Dermis blood vessel endothelial cell (primary cell): Measurements from ENCODE around the gene UGT2B15. TPM values are rescaled to one million over a fixed set of nuclear protein-coding genes. Genes with fewer than 3 reads are reported as not detected.
"Not testable (repeated sequence)": the region's sequence is repeated elsewhere in the genome, so short reads cannot be mapped to it uniquely, and the experiment has no call there.

Experiments
- DNase-seq: peaks from one replicate; pipeline ENCODE4 v3.0.0; 2010
- total RNA-seq: library from RNA; depleted of rRNA; stranded (reverse); fragments of >200 nt; gene quantifications from 2 replicates; pipeline ENCODE4 v1.2.3, GENCODE V29; 2014

Gene UGT2B15
- total RNA-seq, 1 donor from 2014 or later = not detected

GRCh38 chr4:68655764-68656444 lies 14.5 kb downstream of the UGT2B15 start:
- DNase-seq = no peak

GRCh38 chr4:68654946-68655721 lies 15.3 kb downstream of the UGT2B15 start:
- no peak for DNase-seq

- no peak for DNase-seq
Observed at GRCh38 chr4:68651932-68652331, 18.5 kb downstream of the UGT2B15 start.

GRCh38 chr4:68630371-68630770 lies 40.1 kb downstream of the UGT2B15 start:
- no peak for DNase-seq

GRCh38 chr4:68622731-68623130 lies 47.7 kb downstream of the UGT2B15 start:
- DNase-seq = not testable (repeated sequence)

GRCh38 chr4:68617003-68617698 lies 53.3 kb downstream of the UGT2B15 start:
- no peak for DNase-seq

- DNase-seq = no peak
Observed at GRCh38 chr4:68615699-68616422, 54.6 kb downstream of the UGT2B15 start.

- no peak for DNase-seq
Observed at GRCh38 chr4:68613752-68614151, 56.7 kb downstream of the UGT2B15 start.

- no peak for DNase-seq
Observed at GRCh38 chr4:68606240-68606639, 64.2 kb downstream of the UGT2B15 start.

- no peak for DNase-seq
Observed at GRCh38 chr4:68599150-68599549, 71.3 kb downstream of the UGT2B15 start.

GRCh38 chr4:68597482-68597881 lies 73.0 kb downstream of the UGT2B15 start:
- no peak for DNase-seq

Other genes with a start within 250 kb of the UGT2B15 start
- not detected in 2 replicates for gene TMPRSS11E, start 223.2 kb downstream of the UGT2B15 start, total RNA-seq
- not detected in 2 replicates for gene UGT2B17, start 94.3 kb downstream of the UGT2B15 start, total RNA-seq
- not detected in 2 replicates for gene UGT2B10, start 145.3 kb upstream of the UGT2B15 start, total RNA-seq